ENCODE measurements around the gene RBM44. TPM values are rescaled to one million over a fixed set of nuclear protein-coding genes. Genes with fewer than 3 reads are reported as not detected.
A peak's percentile ranks its signal among the peaks of the same experiment; 100 is the strongest.
"Not testable (repeated sequence)": the region's sequence is repeated elsewhere in the genome, so short reads cannot be mapped to it uniquely, and the experiment has no call there.

The RBM44 gene
- total RNA-seq (1 to 10 TPM; 2.2 to 4.0 TPM), total RNA-seq (5.1 to 6.6 reads per million in 2 donors)

DNA sequence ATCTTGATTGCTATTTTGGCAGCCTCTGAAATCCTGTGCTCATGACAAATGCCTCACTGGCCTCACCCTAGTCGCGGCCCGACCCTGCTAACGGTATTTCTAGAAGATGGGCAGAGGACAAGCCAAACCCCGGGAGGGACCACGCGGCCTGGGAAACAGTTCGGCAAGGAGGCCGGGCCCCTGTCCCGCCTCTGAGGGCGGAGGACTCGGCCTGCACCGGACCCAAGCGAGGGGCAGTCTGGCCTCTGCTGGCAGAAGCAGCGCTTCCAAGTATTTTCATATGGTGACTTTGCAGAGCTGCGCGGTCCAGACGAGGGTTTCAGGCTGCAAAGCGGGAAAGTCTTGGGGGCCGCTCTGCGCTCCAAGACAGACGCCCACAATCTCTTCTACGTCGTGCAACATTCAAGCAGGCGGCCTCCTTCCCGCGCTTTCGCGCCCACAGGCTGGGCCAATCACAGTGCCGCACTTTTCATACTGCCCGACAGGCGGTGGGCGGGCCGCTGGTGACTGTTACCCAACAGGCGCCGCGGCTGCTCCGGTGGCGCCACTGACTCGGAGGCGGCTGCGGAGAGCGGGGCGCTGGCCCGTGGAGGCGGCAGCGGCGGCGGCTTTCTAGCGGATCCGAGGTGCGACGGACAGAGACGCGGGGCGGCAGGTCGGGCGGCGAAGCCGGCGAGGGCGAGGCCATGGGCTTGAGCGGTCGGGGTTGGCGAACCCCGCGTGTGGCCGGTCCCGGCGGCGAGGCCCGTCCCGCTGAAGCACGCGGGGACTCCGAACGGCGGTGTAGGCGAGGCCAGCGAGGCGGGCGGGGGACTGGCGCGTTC lies at the start of gene RBM44:
Gene RBM44 (plus strand): TSS at position 544 of the 824 bp plus-strand sequence. CDS start 14,831 bp downstream, outside the sequence.
- H3K9me3 ChIP-seq (ENCODE audit: control insufficient read depth, low read length, poor library complexity, severe bottlenecking), result no peaks in the 10 kb centered on the region
- peaks cover 2% of the 10 kb centered on the region for H3K36me3 Mint-ChIP-seq (ENCODE audit: low read depth)
- no peak for DNase-seq
- ATAC-seq, result no peak
- no peak within 1 kb of the TSS for H3K4me3 Mint-ChIP-seq
- H3K27me3 Mint-ChIP-seq, result no peaks in the 10 kb centered on the region
- no peak within 1 kb of the TSS for H3K27ac Mint-ChIP-seq
- H3K4me1 Mint-ChIP-seq, result no peaks in the 10 kb centered on the region

DNA sequence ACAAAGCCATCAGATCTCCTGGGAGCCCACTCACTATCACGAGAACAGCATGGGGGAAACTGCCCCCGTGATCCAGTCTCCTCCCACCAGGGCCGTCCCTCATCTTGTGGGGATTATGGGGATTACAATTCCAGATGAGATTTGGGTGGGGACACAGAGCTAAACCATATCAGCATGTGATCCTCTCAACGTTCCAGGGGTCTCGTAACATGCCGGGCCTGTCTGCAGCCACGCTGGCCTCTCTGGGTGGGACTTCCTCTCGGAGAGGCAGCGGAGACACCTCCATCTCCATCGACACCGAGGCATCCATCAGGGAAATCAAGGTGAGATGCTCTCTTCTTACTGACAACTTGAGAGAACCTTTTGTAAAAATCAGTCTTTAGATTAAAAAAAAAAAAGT lies 49.6 kb upstream of the RBM44 start:
- H3K9me3 ChIP-seq (ENCODE audit: control insufficient read depth, low read length, poor library complexity, severe bottlenecking), result no peaks in the 10 kb centered on the region
- H3K27ac Mint-ChIP-seq, result peak overlapping the region; percentile 84
- ATAC-seq (no peak), DNase-seq (no peak)
- peaks cover 12% of the 10 kb centered on the region for H3K36me3 Mint-ChIP-seq (ENCODE audit: low read depth)
- peaks cover 24% of the 10 kb centered on the region for H3K4me1 Mint-ChIP-seq
- peak overlapping the region; percentile 15 for H3K4me3 Mint-ChIP-seq
- no peaks in the 10 kb centered on the region for H3K27me3 Mint-ChIP-seq

DNA sequence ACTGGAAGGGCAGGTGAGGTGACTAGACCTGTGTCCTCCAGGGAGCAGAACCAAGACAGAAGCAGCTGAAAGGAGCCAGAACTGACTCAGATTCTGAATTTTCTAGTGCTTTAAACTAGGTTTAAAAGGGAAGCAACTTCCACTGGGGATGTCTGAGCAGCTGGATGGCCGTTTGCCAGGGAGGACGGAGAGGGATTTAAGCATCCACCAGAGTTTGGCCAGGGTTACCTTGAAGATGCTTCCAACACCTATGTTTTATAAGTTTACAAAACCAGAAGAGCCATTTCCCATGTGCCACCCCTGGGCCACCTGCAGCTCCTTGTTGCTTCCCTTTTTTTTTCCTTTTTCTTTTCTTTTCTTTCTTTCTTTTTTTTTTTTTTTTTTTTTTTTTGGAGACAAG lies 48.6 kb upstream of the RBM44 start:
- ATAC-seq (no peak), DNase-seq (no peak)
- Mint-ChIP-seq H3K27me3 (no peaks in the 10 kb centered on the region), H3K36me3 (ENCODE audit: low read depth) (peaks cover 12% of the 10 kb centered on the region), H3K4me3 (no peak overlapping the region), H3K4me1 (peaks cover 21% of the 10 kb centered on the region), H3K27ac (peak overlapping the region; percentile 84)
- H3K9me3 ChIP-seq (ENCODE audit: control insufficient read depth, low read length, poor library complexity, severe bottlenecking), result no peaks in the 10 kb centered on the region

DNA sequence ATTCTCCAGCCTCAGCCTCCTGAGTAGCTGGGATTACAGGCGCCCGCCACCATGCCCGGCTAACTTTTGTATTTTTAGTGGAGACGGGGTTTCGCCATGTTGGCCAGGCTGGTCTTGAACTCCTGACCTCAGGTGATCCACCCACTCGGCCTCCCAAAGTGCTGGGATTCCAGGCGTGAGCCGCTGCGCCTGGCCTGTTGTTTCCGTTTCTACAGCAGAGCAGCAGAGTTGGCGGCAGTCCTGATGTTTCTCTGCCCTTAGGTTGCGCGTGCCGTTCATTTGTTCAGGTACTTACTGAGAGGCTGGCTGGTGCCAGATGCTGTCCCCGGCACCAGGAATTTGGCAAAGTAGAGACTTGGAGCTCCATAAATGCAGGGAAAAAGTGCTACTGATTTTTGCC lies 48.1 kb upstream of the RBM44 start:
- not testable (repeated sequence) for H3K9me3 ChIP-seq (ENCODE audit: control insufficient read depth, low read length, poor library complexity, severe bottlenecking); H3K4me3 Mint-ChIP-seq; H3K27me3 Mint-ChIP-seq; ATAC-seq; DNase-seq
- H3K36me3 Mint-ChIP-seq (ENCODE audit: low read depth), result peaks cover 12% of the 10 kb centered on the region
- H3K27ac Mint-ChIP-seq, result peak overlapping the region; percentile 84
- H3K4me1 Mint-ChIP-seq, result peaks cover 19% of the 10 kb centered on the region

GRCh38 chr2:237752761-237753165 lies 45.8 kb upstream of the RBM44 start:
- Mint-ChIP-seq H3K27ac (peak overlapping the region; percentile 92), H3K36me3 (ENCODE audit: low read depth) (peaks cover 17% of the 10 kb centered on the region), H3K27me3 (no peaks in the 10 kb centered on the region), H3K4me3 (no peak overlapping the region), H3K4me1 (peaks cover 23% of the 10 kb centered on the region)
- ATAC-seq (peak; percentile 66), DNase-seq (no peak)
- no peaks in the 10 kb centered on the region for H3K9me3 ChIP-seq (ENCODE audit: control insufficient read depth, low read length, poor library complexity, severe bottlenecking)

DNA sequence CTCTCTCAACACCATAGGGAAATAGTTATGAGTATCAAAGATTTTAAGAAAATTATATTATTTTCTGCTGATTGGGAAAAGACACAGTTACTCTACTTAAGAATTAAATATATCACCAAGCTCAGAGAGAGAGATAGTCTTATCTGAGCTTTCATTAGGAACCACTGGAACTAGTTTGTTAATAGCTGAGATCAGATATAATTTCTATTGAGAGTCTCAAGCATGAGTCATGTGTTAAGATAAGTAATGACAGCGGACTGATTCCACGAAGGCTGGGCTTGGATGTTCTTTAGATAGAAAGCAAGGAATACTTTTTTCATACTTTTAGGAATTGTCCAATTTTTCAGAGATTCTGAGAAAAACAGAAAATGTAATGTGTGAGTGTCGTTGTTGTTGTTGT lies 44.4 kb upstream of the RBM44 start:
- peak overlapping the region; percentile 92 for H3K27ac Mint-ChIP-seq

DNA sequence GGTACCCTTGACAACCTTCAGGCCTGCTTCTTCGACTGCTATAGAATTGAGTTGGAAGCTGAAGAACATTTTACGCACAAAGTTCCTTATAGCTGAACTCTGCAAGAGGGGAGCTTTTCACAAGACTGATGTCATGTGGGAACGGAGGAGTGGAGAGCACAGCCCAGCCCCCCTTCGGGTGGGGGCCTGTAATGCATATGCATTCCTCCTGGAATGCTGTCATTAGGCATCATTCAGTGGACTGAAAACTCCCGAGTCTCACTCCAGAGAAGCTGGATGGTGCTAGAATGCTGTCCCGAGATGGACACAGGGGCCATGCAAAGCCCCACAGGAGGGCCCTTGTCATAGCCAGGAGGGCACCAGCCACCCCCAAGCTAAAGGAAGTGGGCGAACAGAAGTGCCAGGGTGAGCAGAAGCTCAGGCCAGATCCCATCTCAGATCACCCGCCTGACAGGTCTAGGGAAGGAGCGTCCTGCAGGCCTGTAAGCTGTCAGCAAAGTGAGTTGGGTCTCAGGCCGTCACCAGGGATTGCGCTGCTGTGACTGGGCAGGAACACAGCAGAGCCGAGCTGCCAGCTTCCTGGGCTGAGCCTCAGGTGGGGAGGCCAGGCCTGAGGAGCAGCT lies 43.8 kb upstream of the RBM44 start:
- H3K9me3 ChIP-seq (ENCODE audit: control insufficient read depth, low read length, poor library complexity, severe bottlenecking), result no peaks in the 10 kb centered on the region
- Mint-ChIP-seq H3K4me1 (peaks cover 24% of the 10 kb centered on the region), H3K27ac (peak overlapping the region; percentile 92), H3K36me3 (ENCODE audit: low read depth) (peaks cover 15% of the 10 kb centered on the region), H3K27me3 (no peaks in the 10 kb centered on the region), H3K4me3 (peak overlapping the region; percentile 19)
- ATAC-seq (no peak), DNase-seq (no peak)

More for the DNA sequence above, 44.4 kb upstream of the RBM44 start:
- no peak overlapping the region for H3K4me3 Mint-ChIP-seq
- H3K9me3 ChIP-seq (ENCODE audit: control insufficient read depth, low read length, poor library complexity, severe bottlenecking), result no peaks in the 10 kb centered on the region
- no peaks in the 10 kb centered on the region for H3K27me3 Mint-ChIP-seq
- H3K4me1 Mint-ChIP-seq, result peaks cover 23% of the 10 kb centered on the region
- DNase-seq (no peak), ATAC-seq (no peak)
- peaks cover 16% of the 10 kb centered on the region for H3K36me3 Mint-ChIP-seq (ENCODE audit: low read depth)

DNA sequence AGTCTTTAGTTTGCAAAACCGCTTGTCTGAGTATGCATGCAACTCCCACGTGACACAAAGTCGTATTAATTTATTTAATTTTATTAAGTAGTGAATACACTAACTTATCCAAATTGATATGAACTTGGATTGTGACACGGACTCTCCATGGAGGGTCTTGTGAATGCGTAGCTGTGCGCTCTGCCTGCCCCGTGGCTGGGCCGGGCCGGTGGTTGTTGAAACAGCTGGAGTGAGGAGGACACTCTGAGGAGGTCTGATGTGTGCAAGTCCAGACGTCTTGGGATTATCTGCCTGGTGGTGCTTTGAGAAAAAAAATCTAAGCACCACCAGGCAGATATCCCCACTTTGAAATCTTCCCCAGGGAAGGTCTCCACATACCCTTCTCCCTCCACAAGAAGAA lies 41.0 kb upstream of the RBM44 start:
- Mint-ChIP-seq H3K27ac (peak overlapping the region; percentile 92), H3K36me3 (ENCODE audit: low read depth) (peaks cover 15% of the 10 kb centered on the region), H3K4me3 (no peak overlapping the region), H3K4me1 (peaks cover 16% of the 10 kb centered on the region), H3K27me3 (no peaks in the 10 kb centered on the region)
- ATAC-seq (no peak), DNase-seq (no peak)
- H3K9me3 ChIP-seq (ENCODE audit: control insufficient read depth, low read length, poor library complexity, severe bottlenecking), result no peaks in the 10 kb centered on the region

GRCh38 chr2:237758185-237758584 lies 40.4 kb upstream of the RBM44 start:
- H3K4me3 Mint-ChIP-seq, result peak overlapping the region; percentile 7
- H3K27ac Mint-ChIP-seq, result no peak overlapping the region
- no peaks in the 10 kb centered on the region for H3K27me3 Mint-ChIP-seq
- H3K36me3 Mint-ChIP-seq (ENCODE audit: low read depth), result peaks cover 20% of the 10 kb centered on the region
- no peaks in the 10 kb centered on the region for H3K9me3 ChIP-seq (ENCODE audit: control insufficient read depth, low read length, poor library complexity, severe bottlenecking)
- DNase-seq (no peak), ATAC-seq (no peak)
- H3K4me1 Mint-ChIP-seq, result peaks cover 16% of the 10 kb centered on the region

DNA sequence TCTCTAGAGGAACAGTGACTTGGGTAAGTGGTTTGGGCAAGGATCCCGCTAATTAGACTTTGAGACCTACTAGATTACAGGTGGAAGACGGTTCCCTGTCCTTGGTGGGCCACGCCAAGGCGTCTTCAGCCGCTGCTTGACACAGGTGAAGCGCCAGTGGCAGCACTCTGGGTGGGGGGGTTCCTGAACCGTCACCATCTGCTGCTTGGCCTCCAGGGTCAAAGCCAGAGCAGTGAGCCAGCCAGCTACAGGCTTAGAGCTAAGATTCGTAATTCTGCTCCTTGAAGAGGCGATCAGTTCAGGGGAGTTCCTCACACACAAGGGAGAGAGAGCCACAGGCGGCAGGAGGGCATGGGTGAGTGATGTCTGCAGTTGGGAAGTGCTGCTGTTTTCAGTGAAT lies 39.4 kb upstream of the RBM44 start:
- Mint-ChIP-seq H3K27me3 (no peaks in the 10 kb centered on the region), H3K4me3 (no peak overlapping the region), H3K4me1 (peaks cover 20% of the 10 kb centered on the region), H3K36me3 (ENCODE audit: low read depth) (peaks cover 21% of the 10 kb centered on the region), H3K27ac (peak overlapping the region; percentile 67)
- H3K9me3 ChIP-seq (ENCODE audit: control insufficient read depth, low read length, poor library complexity, severe bottlenecking), result no peaks in the 10 kb centered on the region
- DNase-seq (no peak), ATAC-seq (no peak)

DNA sequence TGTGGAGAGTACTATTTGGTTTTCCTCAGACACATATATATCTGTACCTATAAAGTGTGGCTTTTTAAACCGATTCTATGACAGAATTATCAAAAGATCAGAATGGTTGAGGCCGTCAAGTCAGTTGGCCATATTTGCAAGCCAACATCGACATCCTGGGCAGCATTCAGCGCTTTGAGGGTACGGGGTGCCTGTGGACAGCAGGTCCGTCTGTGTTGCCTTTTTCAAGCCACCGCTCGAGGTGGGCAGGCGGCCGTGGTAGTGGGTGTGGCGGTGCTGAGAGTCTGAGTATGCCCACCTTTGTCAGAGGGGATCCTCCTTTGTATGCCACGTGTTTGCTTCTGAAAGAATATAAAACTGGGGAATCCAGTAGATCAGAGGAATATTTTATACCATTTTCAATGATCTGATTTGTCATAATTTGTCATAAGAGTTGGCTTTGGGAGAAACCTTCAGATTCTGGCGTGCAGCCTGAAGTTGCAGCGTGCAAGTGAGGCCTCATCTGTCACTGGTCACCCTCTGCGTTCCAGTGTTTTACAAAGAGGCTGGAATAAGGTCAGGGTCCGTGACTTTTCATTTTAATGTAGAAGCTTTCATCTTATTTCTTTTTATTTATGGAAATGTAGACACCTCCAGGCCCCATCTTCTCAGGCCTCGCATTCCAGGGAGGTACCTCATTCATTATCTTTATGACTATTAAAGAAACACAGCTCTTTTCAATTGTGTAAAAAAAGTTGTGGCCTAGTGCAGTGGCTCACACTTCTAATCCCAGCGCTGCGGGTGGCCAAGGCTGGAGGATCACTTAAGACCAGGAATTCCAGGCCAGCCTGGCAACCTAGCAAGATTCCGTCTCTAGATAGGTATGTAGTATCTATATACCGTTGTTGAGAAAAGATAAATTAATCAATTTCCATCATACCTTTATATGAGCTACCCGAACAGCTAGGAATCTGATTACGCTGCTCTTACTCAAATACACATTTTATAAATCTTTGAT lies 37.8 kb upstream of the RBM44 start:
- Mint-ChIP-seq H3K36me3 (ENCODE audit: low read depth) (peaks cover 21% of the 10 kb centered on the region), H3K4me1 (peaks cover 20% of the 10 kb centered on the region), H3K27ac (peak overlapping the region; percentile 67)

GRCh38 chr2:237762291-237763182 lies 36.0 kb upstream of the RBM44 start:
- not testable (repeated sequence) for DNase-seq; H3K27me3 Mint-ChIP-seq; H3K9me3 ChIP-seq (ENCODE audit: control insufficient read depth, low read length, poor library complexity, severe bottlenecking); ATAC-seq
- Mint-ChIP-seq H3K4me1 (peaks cover 16% of the 10 kb centered on the region), H3K36me3 (ENCODE audit: low read depth) (peaks cover 16% of the 10 kb centered on the region), H3K4me3 (peak overlapping the region; percentile 57), H3K27ac (peak overlapping the region; percentile 82)

More for the DNA sequence above, 37.8 kb upstream of the RBM44 start:
- ATAC-seq (no peak), DNase-seq (no peak)
- no peaks in the 10 kb centered on the region for H3K9me3 ChIP-seq (ENCODE audit: control insufficient read depth, low read length, poor library complexity, severe bottlenecking)
- H3K4me3 Mint-ChIP-seq, result peak overlapping the region; percentile 73
- no peaks in the 10 kb centered on the region for H3K27me3 Mint-ChIP-seq
